PC-9 (cell line): ENCODE data around the gene ASCC1. TPM values are rescaled to one million over a fixed set of nuclear protein-coding genes. Genes with fewer than 3 reads are reported as not detected.
A peak's percentile ranks its signal among the peaks of the same experiment; 100 is the strongest.
"Not testable (repeated sequence)": the region's sequence is repeated elsewhere in the genome, so short reads cannot be mapped to it uniquely, and the experiment has no call there.

ENCODE experiments used
- BruUV-seq: library from RNA; stranded (reverse); fragments of 400-500 nt; replicated peaks from 2 replicates; lab custom pipeline; 2021; lab: Mats Ljungman, UMichigan
- CTCF ChIA-PET: fragments of 300-600 bp; sonication (Branson Sonifier 250); formaldehyde crosslinking; loops from one replicate; lab custom pipeline; 2022; ENCODE audit warnings: antibody characterized with exemption; lab: Charles Lee
- POLR2A ChIA-PET: fragments of 300-600 bp; sonication (Branson Sonifier 250); formaldehyde crosslinking; loops from one replicate; lab custom pipeline; 2022; ENCODE audit warnings: antibody characterized with exemption; ENCODE audit not compliant: unreplicated experiment; lab: Charles Lee
- DNase-seq, 2 experiments: peaks; one replicate each; pipeline versions ENCODE4 v3.0.0 to v3.0.0-alpha.2; 2015 to 2022; ENCODE audit warnings: mixed read lengths in 1 of 2
- H2AFZ ChIP-seq: fragments of 200-600 bp; sonication (generic); 2 replicates; pipeline ENCODE4 v1.8.1; 2017; ENCODE audit warnings: antibody characterized with exemption
- H3F3A ChIP-seq: fragments of 200-600 bp; sonication (generic); 2 replicates; pipeline ENCODE4 v1.8.1; 2017; ENCODE audit warnings: antibody characterized with exemption, mild to moderate bottlenecking, low read depth; ENCODE audit not compliant: insufficient read depth
- H3K27ac ChIP-seq: fragments of 200-600 bp; sonication (generic); 2 replicates; pipeline ENCODE4 v1.6.1; 2016; ENCODE audit warnings: mixed run types
- H3K27me3 ChIP-seq: fragments of 200-600 bp; sonication (generic); 2 replicates; pipeline ENCODE4 v1.6.1; 2016; ENCODE audit warnings: low read depth, mixed run types; ENCODE audit not compliant: insufficient read depth
- H3K36me3 ChIP-seq: fragments of 200-600 bp; sonication (generic); 2 replicates; pipeline ENCODE4 v1.6.1; 2016; ENCODE audit warnings: low read depth, mixed run types
- H3K4me1 ChIP-seq: fragments of 200-600 bp; sonication (generic); replicated peaks from 2 replicates; pipeline ENCODE4 v1.6.1; 2016; ENCODE audit warnings: mixed run types; ENCODE audit not compliant: insufficient read depth
- H3K4me2 ChIP-seq: fragments of 200-600 bp; sonication (generic); 2 replicates; pipeline ENCODE4 v1.6.1; 2017; ENCODE audit warnings: mixed run types
- H3K4me3 ChIP-seq: fragments of 200-600 bp; sonication (generic); 2 replicates; pipeline ENCODE4 v1.6.1; 2016; ENCODE audit warnings: mixed run types
- H3K79me2 ChIP-seq: fragments of 200-600 bp; sonication (generic); 2 replicates; pipeline ENCODE4 v1.6.1; 2017; ENCODE audit warnings: low read depth, mixed run types
- H3K9me2 ChIP-seq: fragments of 200-600 bp; sonication (generic); 2 replicates; pipeline ENCODE4 v1.8.1; 2017; ENCODE audit warnings: mild to moderate bottlenecking; ENCODE audit not compliant: insufficient read depth
- H3K9me3 ChIP-seq: fragments of 200-600 bp; sonication (generic); 2 replicates; pipeline ENCODE4 v1.8.1; 2016; ENCODE audit warnings: low read depth; ENCODE audit not compliant: insufficient read depth
- H4K20me1 ChIP-seq: fragments of 200-600 bp; sonication (generic); 2 replicates; pipeline ENCODE4 v1.8.1; 2017; ENCODE audit not compliant: insufficient read depth
- CTCF ChIP-seq: fragments of 200-600 bp; sonication (generic); conservative IDR thresholded peaks from 2 replicates; pipeline ENCODE4 v1.6.1; 2017; ENCODE audit warnings: mixed run types, antibody characterized with exemption, mild to moderate bottlenecking, moderate library complexity
- EZH2 ChIP-seq: fragments of 200-600 bp; sonication (generic); IDR thresholded peaks from 2 replicates; pipeline ENCODE4 v1.8.0; 2017; ENCODE audit warnings: antibody characterized with exemption, low read depth
- intact Hi-C: fragments of 100-400 bp; cut with micrococcal nuclease; formaldehyde crosslinking; loops from one replicate; pipeline ENCODE4 v1.10.0; 2022; ENCODE audit not compliant: unreplicated experiment
- total RNA-seq: library from RNA; stranded (reverse); gene quantifications from 2 replicates; pipeline ENCODE4 v1.2.3, GENCODE V29; 2021

The ASCC1 gene
- total RNA-seq, 1 experiment from 2014 or later, result 129 TPM

DNA sequence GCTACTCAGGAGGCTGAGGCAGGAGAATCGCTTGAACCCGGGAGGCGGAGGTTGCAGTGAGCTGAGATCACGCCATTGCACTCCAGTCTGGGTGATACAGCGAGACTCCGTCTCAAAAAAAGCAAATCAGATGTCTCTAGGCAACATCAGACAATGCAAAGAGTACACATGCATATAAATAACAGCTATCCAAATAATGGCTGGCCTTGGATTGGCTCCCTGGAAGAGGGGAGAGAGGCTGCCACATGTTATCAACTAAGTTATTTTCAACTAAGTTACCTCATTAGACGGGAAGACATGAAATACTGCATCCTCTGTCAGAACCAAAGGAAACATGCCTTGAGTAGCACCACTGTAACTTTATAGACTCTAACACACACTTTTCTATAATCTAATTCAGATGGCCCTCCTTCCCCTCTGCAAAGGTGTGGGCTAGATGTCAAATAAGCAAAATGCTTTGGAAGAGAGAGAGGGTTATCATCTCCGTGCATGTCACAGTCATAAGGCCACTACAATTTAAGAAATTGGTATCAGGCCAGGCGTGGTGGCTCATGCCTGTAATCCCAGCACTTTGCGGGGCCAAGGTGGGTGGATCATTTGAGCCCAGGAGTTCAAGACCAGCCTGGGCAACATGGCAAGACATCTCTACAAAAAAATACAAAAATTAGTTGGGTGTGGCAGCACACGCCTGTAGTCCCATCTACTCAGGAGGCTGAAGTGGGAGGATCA is 105.2 kb downstream of the ASCC1 start:
- intact Hi-C loops, result no loop called here
- H3K4me2 ChIP-seq, result peak overlapping the region; percentile 57; the same call in 1 of the 2 replicates
- POLR2A ChIA-PET, result no interaction called here
- no TSS peak for BruUV-seq
- H3K4me3 ChIP-seq, result no peak overlapping the region
- no peaks in the 10 kb centered on the region for H3K9me3 ChIP-seq
- H3F3A ChIP-seq, result peaks cover 65% of the 10 kb centered on the region
- 0 out of 2 replicates have a peak, but pooled peaks cover under 1% of the 10 kb centered on the region for H3K36me3 ChIP-seq
- no peak overlapping the region for H2AFZ ChIP-seq
- TF ChIP-seq CTCF (no peak), EZH2 (no peak)
- peak overlapping the region; percentile 88 for H3K27ac ChIP-seq
- H3K9me2 ChIP-seq, result no peaks in the 10 kb centered on the region
- H3K79me2 ChIP-seq, result 0 out of 2 replicates have a peak, but pooled peaks cover 2% of the 10 kb centered on the region
- peaks cover 55% of the 10 kb centered on the region for H3K4me1 ChIP-seq
- H4K20me1 ChIP-seq, result no peaks in the 10 kb centered on the region
- no peaks in the 10 kb centered on the region for H3K27me3 ChIP-seq
- CTCF ChIA-PET, result no interaction called here
- no peak for DNase-seq

DNA sequence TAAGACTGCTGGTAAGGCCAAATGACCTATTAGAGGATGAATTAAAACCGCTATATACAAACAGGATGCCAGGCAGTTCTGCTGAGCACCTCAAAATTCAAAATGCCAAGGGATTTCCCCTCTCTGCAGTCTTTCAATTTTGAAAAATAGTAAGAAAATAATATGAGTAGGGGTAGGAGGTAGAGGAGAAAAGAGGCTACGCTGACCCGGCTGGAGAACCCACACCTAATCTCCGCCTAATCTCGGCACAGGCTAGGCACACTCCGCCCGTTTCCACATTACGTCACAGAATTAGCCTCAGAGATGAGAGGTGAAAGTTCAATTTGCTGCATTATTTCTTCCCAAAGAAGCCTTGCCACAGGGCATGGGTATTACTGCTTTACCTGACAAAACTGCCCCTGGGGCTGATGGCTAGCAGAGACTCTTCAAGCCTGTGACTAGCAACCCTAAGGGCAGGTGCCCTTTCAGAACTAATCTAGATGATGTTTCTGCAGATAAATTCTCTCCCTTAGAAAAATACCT is 106.4 kb downstream of the ASCC1 start:
- peak overlapping the region; percentile 88 for H3K27ac ChIP-seq
- H3K9me2 ChIP-seq, result no peaks in the 10 kb centered on the region
- peaks cover 60% of the 10 kb centered on the region for H3K4me1 ChIP-seq
- no peak overlapping the region for H2AFZ ChIP-seq
- no TSS peak for BruUV-seq
- H3K36me3 ChIP-seq, result no peaks in the 10 kb centered on the region
- DNase-seq, result peak in 1 of 2 experiments; percentile 70
- H4K20me1 ChIP-seq, result no peaks in the 10 kb centered on the region
- H3K79me2 ChIP-seq, result peaks cover 7% of the 10 kb centered on the region; the same call in 1 of the 2 replicates
- intact Hi-C loops, result no loop called here
- ChIA-PET POLR2A (no interaction called here), CTCF (no interaction called here)
- H3K27me3 ChIP-seq, result no peaks in the 10 kb centered on the region
- peaks cover 67% of the 10 kb centered on the region for H3F3A ChIP-seq
- H3K4me2 ChIP-seq, result peak overlapping the region; percentile 57
- no peak for TF ChIP-seq CTCF
- no peak for TF ChIP-seq EZH2
- H3K9me3 ChIP-seq, result no peaks in the 10 kb centered on the region
- no peak overlapping the region for H3K4me3 ChIP-seq

- Histone ChIP-seq H3K4me1 (peaks cover 60% of the 10 kb centered on the region), H3K9me2 (no peaks in the 10 kb centered on the region), H3K9me3 (no peaks in the 10 kb centered on the region), H3K4me3 (no peak overlapping the region), H3K36me3 (no peaks in the 10 kb centered on the region; the same call in 1 of the 2 replicates), H3F3A (peaks cover 66% of the 10 kb centered on the region), H3K27ac (peak overlapping the region; percentile 88), H2AFZ (no peak overlapping the region), H3K79me2 (peaks cover 7% of the 10 kb centered on the region; the same call in 1 of the 2 replicates), H3K27me3 (no peaks in the 10 kb centered on the region), H4K20me1 (no peaks in the 10 kb centered on the region), H3K4me2 (peak overlapping the region; percentile 57)
- no peak for TF ChIP-seq EZH2
- TF ChIP-seq CTCF, result no peak
- DNase-seq, result peak; percentile 52 to 96
- POLR2A ChIA-PET, result interaction anchor here (0.6 kb wide), 3 partner anchors 19 to 988 kb away, joined by 3 to 4 read pairs (median 3); no protein-coding TSS in a partner anchor
- intact Hi-C loops, result no loop called here
- BruUV-seq, result no TSS peak
- CTCF ChIA-PET, result interaction anchor here (0.5 to 1.6 kb wide), 3 partner anchors 16 to 724 kb away, joined by 3 to 8 read pairs (median 3); no protein-coding TSS in a partner anchor
Observed at GRCh38 chr10:72108830-72109635, 107.0 kb downstream of the ASCC1 start.

DNA sequence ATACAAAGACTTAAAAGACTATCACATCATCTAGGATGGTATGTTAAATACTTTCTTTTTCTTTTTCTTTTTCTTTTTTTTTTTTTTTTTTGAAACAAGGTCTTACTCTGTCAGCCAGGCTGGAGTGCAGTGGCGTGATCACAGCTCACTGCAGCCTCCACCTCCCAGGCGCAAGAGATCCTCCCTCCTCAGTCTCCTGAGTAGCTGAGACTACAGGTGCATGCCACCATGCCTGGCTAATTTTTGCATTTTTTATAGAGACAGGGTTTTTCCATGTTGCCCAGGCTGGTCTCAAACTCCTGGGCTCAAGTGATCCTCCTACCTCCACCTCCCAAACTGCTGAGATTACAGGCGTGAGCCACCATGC is 108.1 kb downstream of the ASCC1 start:
- intact Hi-C loops, H3K9me3 ChIP-seq, DNase-seq, H3K27me3 ChIP-seq, H3K79me2 ChIP-seq, H3K9me2 ChIP-seq, H4K20me1 ChIP-seq, H2AFZ ChIP-seq, H3K36me3 ChIP-seq: not testable (repeated sequence)
- peaks cover 60% of the 10 kb centered on the region for H3K4me1 ChIP-seq
- POLR2A ChIA-PET, result interaction anchor here (0.6 to 1.2 kb wide), 4 partner anchors 18 to 587 kb away, joined by 3 to 4 read pairs (median 4); no protein-coding TSS in a partner anchor
- CTCF ChIA-PET, result interaction anchor here (0.6 to 1.6 kb wide), 3 partner anchors 15 to 212 kb away, joined by 3 to 8 read pairs (median 3); no protein-coding TSS in a partner anchor
- H3K4me2 ChIP-seq, result peak overlapping the region; percentile 57
- TSS peak; percentile 97 for BruUV-seq
- H3K4me3 ChIP-seq, result peak overlapping the region; percentile 10; the same call in 1 of the 2 replicates
- peaks cover 61% of the 10 kb centered on the region for H3F3A ChIP-seq
- peak overlapping the region; percentile 88 for H3K27ac ChIP-seq
